IMR-90 (cell line): ENCODE measurements around the gene AQP12B. TPM values are rescaled to one million over a fixed set of nuclear protein-coding genes. Genes with fewer than 3 reads are reported as not detected.

ENCODE experiments used
- ATAC-seq: fragments of 200-7000 bp; cut with Tn5 transposase; 2 replicates; pipeline ENCODE4 v1.9.1; 2020; ENCODE audit warnings: low read depth, mild to moderate bottlenecking, moderate library complexity
- BruUV-seq: library from RNA; stranded (reverse); fragments of 400-500 nt; replicated peaks from 2 replicates; lab custom pipeline; 2021; lab: Mats Ljungman, UMichigan
- CTCF ChIA-PET: fragments of 300-600 bp; formaldehyde crosslinking; extraction: SDS; loops from one replicate; lab custom pipeline; 2021; ENCODE audit warnings: antibody characterized with exemption; lab: Yijun Ruan, JAX
- POLR2A ChIA-PET: fragments of 300-600 bp; sonication (Branson Sonifier 250); formaldehyde crosslinking; loops from one replicate; lab custom pipeline; 2022; ENCODE audit warnings: antibody characterized with exemption; ENCODE audit not compliant: unreplicated experiment; lab: Charles Lee
- DNase-seq: peaks from one replicate; pipeline ENCODE4 v3.0.0; 2013
- H2AFZ ChIP-seq: replicated peaks from 2 replicates; pipeline ENCODE3; 2013; ENCODE audit warnings: low read length, mild to moderate bottlenecking; ENCODE audit not compliant: poor library complexity
- H2AK5ac ChIP-seq: 2 replicates; pipeline ENCODE4 v1.6.1; 2013; ENCODE audit warnings: low read depth, low read length, inconsistent platforms
- H2AK9ac ChIP-seq: replicated peaks from 2 replicates; pipeline ENCODE3; 2013; ENCODE audit warnings: mild to moderate bottlenecking, low read depth, low read length, moderate library complexity; ENCODE audit not compliant: poor library complexity
- H2BK120ac ChIP-seq: 2 replicates; pipeline ENCODE4 v1.6.1; 2013; ENCODE audit warnings: low read depth, low read length, inconsistent platforms
- H2BK15ac ChIP-seq: 3 replicates; pipeline ENCODE4 v1.6.1; 2013; ENCODE audit warnings: low read depth, low read length, inconsistent platforms
- H2BK20ac ChIP-seq: 2 replicates; pipeline ENCODE4 v1.6.1; 2013; ENCODE audit warnings: low read depth, mild to moderate bottlenecking, inconsistent platforms, low read length, moderate library complexity
- H2BK5ac ChIP-seq: 2 replicates; pipeline ENCODE4 v1.6.1; 2013; ENCODE audit warnings: mild to moderate bottlenecking, low read depth, low read length, inconsistent platforms; ENCODE audit not compliant: poor library complexity, severe bottlenecking
- H3K14ac ChIP-seq: replicated peaks from 2 replicates; pipeline ENCODE4 v1.6.1; 2013; ENCODE audit warnings: low read depth, low read length, inconsistent platforms
- H3K18ac ChIP-seq: 2 replicates; pipeline ENCODE4 v1.6.1; 2013; ENCODE audit warnings: low read depth, low read length, control low read depth
- H3K23ac ChIP-seq: 2 replicates; pipeline ENCODE4 v1.6.1; 2013; ENCODE audit warnings: low read depth, low read length, inconsistent platforms
- H3K27ac ChIP-seq: 2 replicates; pipeline ENCODE4 v1.5.1; 2013; ENCODE audit warnings: mild to moderate bottlenecking, control low read depth, low read length; ENCODE audit not compliant: insufficient read depth
- H3K27me3 ChIP-seq: 2 replicates; pipeline ENCODE4 v1.6.1; 2013; ENCODE audit warnings: low read length; ENCODE audit not compliant: control insufficient read depth, insufficient read depth
- H3K36me3 ChIP-seq: 2 replicates; pipeline ENCODE4 v1.6.1; 2013; ENCODE audit warnings: low read length, mixed read lengths; ENCODE audit not compliant: control insufficient read depth, insufficient read depth
- H3K4ac ChIP-seq: 2 replicates; pipeline ENCODE4 v1.6.1; 2013; ENCODE audit warnings: low read depth, low read length, inconsistent platforms
- H3K4me1 ChIP-seq: 2 replicates; pipeline ENCODE4 v1.6.1; 2013; ENCODE audit warnings: low read length, mixed read lengths; ENCODE audit not compliant: control insufficient read depth, insufficient read depth
- H3K4me2 ChIP-seq: 2 replicates; pipeline ENCODE4 v1.6.1; 2013; ENCODE audit warnings: low read depth, mild to moderate bottlenecking, control low read depth, low read length, moderate library complexity
- H3K4me3 ChIP-seq: 2 replicates; pipeline ENCODE4 v1.5.1; 2013; ENCODE audit warnings: low read depth, mild to moderate bottlenecking, control low read depth, low read length, moderate library complexity; ENCODE audit not compliant: insufficient read depth
- H3K56ac ChIP-seq: 2 replicates; pipeline ENCODE4 v1.6.1; 2013; ENCODE audit warnings: low read length, inconsistent platforms; ENCODE audit not compliant: insufficient read depth; ENCODE audit errors: extremely low read depth
- H3K79me1 ChIP-seq, 2 experiments: 2 replicates each; pipeline ENCODE4 v1.6.1; 2013; ENCODE audit warnings: low read length in 2 of 2, inconsistent platforms in 1 of 2, low read depth in 1 of 2
- H3K9ac ChIP-seq: 2 replicates; pipeline ENCODE4 v1.6.1; 2013; ENCODE audit warnings: low read depth, low read length, control low read depth
- H3K9me1 ChIP-seq: 2 replicates; pipeline ENCODE4 v1.6.1; 2013; ENCODE audit warnings: low read length, inconsistent platforms; ENCODE audit not compliant: insufficient read depth
- H3K9me3 ChIP-seq: 2 replicates; pipeline ENCODE4 v1.6.1; 2013; ENCODE audit warnings: low read length; ENCODE audit not compliant: control insufficient read depth, insufficient read depth
- H4K20me1 ChIP-seq: 2 replicates; pipeline ENCODE4 v1.6.1; 2013; ENCODE audit warnings: low read length, inconsistent platforms; ENCODE audit not compliant: insufficient read depth
- H4K5ac ChIP-seq: 2 replicates; pipeline ENCODE4 v1.6.1; 2013; ENCODE audit warnings: mild to moderate bottlenecking, low read depth, low read length, control low read depth
- H4K8ac ChIP-seq, 2 experiments: 2 replicates each; pipeline ENCODE4 v1.6.1; 2013; ENCODE audit warnings: low read depth in 2 of 2, low read length in 2 of 2, control low read depth in 1 of 2, inconsistent platforms in 1 of 2
- H4K91ac ChIP-seq: 2 replicates; pipeline ENCODE4 v1.6.1; 2013; ENCODE audit warnings: low read depth, low read length, inconsistent platforms; ENCODE audit not compliant: insufficient read depth
- BHLHE40 ChIP-seq: fragments of 150-350 bp; IDR thresholded peaks from 2 replicates; pipeline ENCODE4 v1.6.1; 2016; ENCODE audit warnings: mild to moderate bottlenecking, low read depth, low read length
- CEBPB ChIP-seq: IDR thresholded peaks from 2 replicates; pipeline ENCODE4 v1.6.1; 2012; ENCODE audit warnings: low read depth, low read length, improper control_type of control experiment
- CHD1 ChIP-seq: IDR thresholded peaks from 2 replicates; pipeline ENCODE4 v1.6.1; 2012; ENCODE audit warnings: low read depth, low read length, improper control_type of control experiment
- CTCF ChIP-seq: conservative IDR thresholded peaks from 2 replicates; pipeline ENCODE4 v1.5.1; 2012; ENCODE audit warnings: mild to moderate bottlenecking, low read depth, low read length, improper control_type of control experiment
- ELK1 ChIP-seq: fragments of 150-350 bp; IDR thresholded peaks from 2 replicates; pipeline ENCODE4 v1.6.1; 2016; ENCODE audit warnings: low read depth, mild to moderate bottlenecking, low read length, moderate library complexity, borderline replicate concordance
- FOS ChIP-seq: fragments of 150-350 bp; IDR thresholded peaks from 2 replicates; pipeline ENCODE4 v1.6.1; 2016; ENCODE audit warnings: low read depth, low read length
- MAFK ChIP-seq: IDR thresholded peaks from 2 replicates; pipeline ENCODE4 v1.6.1; 2012; ENCODE audit warnings: low read depth, low read length, improper control_type of control experiment
- MAZ ChIP-seq: IDR thresholded peaks from 2 replicates; pipeline ENCODE4 v1.6.1; 2012; ENCODE audit warnings: low read depth, mild to moderate bottlenecking, low read length, improper control_type of control experiment, moderate library complexity, borderline replicate concordance
- MXI1 ChIP-seq: IDR thresholded peaks from 2 replicates; pipeline ENCODE4 v1.6.1; 2012; ENCODE audit warnings: low read depth, mild to moderate bottlenecking, low read length, moderate library complexity, borderline replicate concordance
- NFE2L2 ChIP-seq: fragments of 150-350 bp; IDR thresholded peaks from 2 replicates; pipeline ENCODE4 v1.6.1; 2016; ENCODE audit warnings: low read depth, mild to moderate bottlenecking, low read length
- POLR2A ChIP-seq: IDR thresholded peaks from 2 replicates; pipeline ENCODE4 v1.6.1; 2012; ENCODE audit warnings: mild to moderate bottlenecking, low read depth, low read length
- RAD21 ChIP-seq: IDR thresholded peaks from 2 replicates; pipeline ENCODE4 v1.6.1; 2012; ENCODE audit warnings: low read length, improper control_type of control experiment
- RCOR1 ChIP-seq: IDR thresholded peaks from 2 replicates; pipeline ENCODE4 v1.6.1; 2012; ENCODE audit warnings: mild to moderate bottlenecking, low read length, improper control_type of control experiment; ENCODE audit not compliant: insufficient replicate concordance
- RFX5 ChIP-seq: IDR thresholded peaks from 2 replicates; pipeline ENCODE4 v1.8.0; 2012; ENCODE audit warnings: low read depth, mild to moderate bottlenecking, low read length, moderate library complexity
- SMC3 ChIP-seq: fragments of 150-350 bp; IDR thresholded peaks from 2 replicates; pipeline ENCODE4 v1.6.1; 2016; ENCODE audit warnings: low read depth, mild to moderate bottlenecking, antibody characterized with exemption, low read length, moderate library complexity
- USF2 ChIP-seq: fragments of 150-350 bp; IDR thresholded peaks from 2 replicates; pipeline ENCODE4 v1.6.1; 2017; ENCODE audit warnings: mild to moderate bottlenecking, antibody characterized with exemption, low read length, low read depth
- WGBS, 2 experiments: methylation state at CpG; one replicate each; pipeline versions ENCODE4 v1.1.5 to v1.1.7; 2013; ENCODE audit warnings: missing lambda C conversion rate in 2 of 2; ENCODE audit not compliant: insufficient read length in 1 of 2; ENCODE audit errors: extremely low coverage in 2 of 2; 5-methylcytosine and 5-hydroxymethylcytosine counted together
- dilution Hi-C: fragments of 300-500 bp; cut with HindIII; formaldehyde crosslinking; loops from one replicate; pipeline ENCODE4 v1.14.3; 2018; ENCODE audit warnings: low sequenced_read_pairs; ENCODE audit not compliant: unreplicated experiment
- in situ Hi-C: fragments of 300-500 bp; cut with MboI; formaldehyde crosslinking; loops from 3 replicates; pipeline ENCODE4 v1.14.3; 2019; ENCODE audit warnings: low sequenced_read_pairs, inconsistent platforms, mixed read lengths
- intact Hi-C: fragments of 100-400 bp; cut with micrococcal nuclease; formaldehyde crosslinking; loops from 2 replicates; pipeline ENCODE4 v1.10.0; 2022
- polyA plus RNA-seq, 3 experiments: library from polyadenylated mRNA; depleted of rRNA; stranded (reverse); fragments of >200 nt; gene quantifications; 2 replicates each; pipeline ENCODE4 v1.2.3, GENCODE V29; 2012; ENCODE audit warnings: low replicate concordance in 1 of 3
- total RNA-seq: library from RNA; depleted of rRNA; stranded (reverse); fragments of >200 nt; gene quantifications from 2 replicates; pipeline ENCODE4 v1.2.3, GENCODE V29; 2012

AQP12B gene
- total and polyA plus RNA-seq, 2 of the 4 experiments (the other 2 are of a cell fraction), result not detected

GRCh38 chr2:240664622-240665021, 18.1 kb downstream of the AQP12B start:
- H3K4me1 ChIP-seq, result no peaks in the 10 kb centered on the region
- ChIA-PET CTCF (no interaction called here), POLR2A (no interaction called here)
- no peak overlapping the region for H3K18ac ChIP-seq
- intact Hi-C loops, result loop anchor here (10.0 kb wide), 1 partner anchor 140 kb away; no protein-coding TSS in a partner anchor
- dilution Hi-C loops, result no loop called here
- H2AFZ ChIP-seq, result no peak overlapping the region
- ATAC-seq (no peak), DNase-seq (no peak)
- no TSS peak for BruUV-seq
- H2BK5ac ChIP-seq, result no peak overlapping the region
- H3K56ac ChIP-seq, result no peak overlapping the region
- no peak overlapping the region for H2BK20ac ChIP-seq
- no peak overlapping the region for H2BK15ac ChIP-seq
- no peak overlapping the region for H3K23ac ChIP-seq
- H3K4ac ChIP-seq, result no peak overlapping the region
- H2BK120ac ChIP-seq, result no peak overlapping the region
- no peak overlapping the region for H4K5ac ChIP-seq
- no peak overlapping the region for H2AK5ac ChIP-seq
- WGBS, 2 experiments, result no CpG with 5 or more reads among the region's 1 CpG
- H3K4me2 ChIP-seq, result no peak overlapping the region
- no peak overlapping the region for H3K4me3 ChIP-seq
- no peak overlapping the region for H4K8ac ChIP-seq
- TF ChIP-seq RCOR1, result no peak
- TF ChIP-seq USF2, result no peak
- TF ChIP-seq MAZ, result no peak
- TF ChIP-seq BHLHE40, result no peak
- no peak for TF ChIP-seq FOS
- TF ChIP-seq RFX5, result no peak
- TF ChIP-seq NFE2L2, result no peak
- TF ChIP-seq CTCF, result no peak
- TF ChIP-seq SMC3, result no peak
- TF ChIP-seq CHD1, result no peak
- no peak for TF ChIP-seq MXI1
- TF ChIP-seq RAD21, result no peak
- no peak for TF ChIP-seq ELK1
- no peak for TF ChIP-seq POLR2A
- TF ChIP-seq MAFK, result no peak
- no peak for TF ChIP-seq CEBPB
- H3K9me3 ChIP-seq, result peaks cover 3% of the 10 kb centered on the region; the same call in 1 of the 2 replicates
- no peak overlapping the region for H2AK9ac ChIP-seq
- no peaks in the 10 kb centered on the region for H3K9me1 ChIP-seq
- in situ Hi-C loops, result no loop called here
- H3K9ac ChIP-seq, result no peak overlapping the region
- H3K36me3 ChIP-seq, result no peaks in the 10 kb centered on the region
- no peak overlapping the region for H3K14ac ChIP-seq
- H3K79me1 ChIP-seq, result no peaks in the 10 kb centered on the region
- H4K91ac ChIP-seq, result no peak overlapping the region
- no peaks in the 10 kb centered on the region for H4K20me1 ChIP-seq
- peaks cover 8% of the 10 kb centered on the region for H3K27me3 ChIP-seq
- H3K27ac ChIP-seq, result no peak overlapping the region
